ENCODE data around the gene CHKA. TPM values are rescaled to one million over a fixed set of nuclear protein-coding genes. Genes with fewer than 3 reads are reported as not detected.

CHKA gene
- total RNA-seq, 2 donors from 2014 or later = 56.1 to 75.9 TPM

- no peak overlapping the region for H3K4me3 Mint-ChIP-seq
- no peak for TF ChIP-seq CTCF (conservative IDR thresholded peaks at IDR 0.05)
- no peak overlapping the region for H3K27ac Mint-ChIP-seq
- Histone ChIP-seq H3K36me3 (ENCODE audit: control insufficient read depth, insufficient read depth, low read length) (peaks cover 43% of the 10 kb centered on the region), H3K27me3 (ENCODE audit: control insufficient read depth, insufficient read depth, low read length, poor library complexity, severe bottlenecking) (no peaks in the 10 kb centered on the region), H3K27ac (ENCODE audit: low read depth, low read length) (no peak overlapping the region), H3K4me3 (ENCODE audit: low read length) (no peak overlapping the region), H3K4me1 (ENCODE audit: control insufficient read depth, insufficient read depth, low read length) (peaks cover 3% of the 10 kb centered on the region), H3K9me3 (ENCODE audit: control insufficient read depth, low read length) (no peaks in the 10 kb centered on the region), H3K9ac (ENCODE audit: extremely low read depth, low read length, poor library complexity, severe bottlenecking) (no peak overlapping the region)
- peaks cover 37% of the 10 kb centered on the region for H3K36me3 Mint-ChIP-seq (ENCODE audit: low read depth)
- no peaks in the 10 kb centered on the region for H3K27me3 Mint-ChIP-seq (ENCODE audit: insufficient read depth)
- DNase-seq = no peak
- no peaks in the 10 kb centered on the region for H3K9me3 Mint-ChIP-seq
- 91 to 94% methylated on average over 5 of the region's 6 CpGs for WGBS, 2 experiments (ENCODE audit: insufficient coverage in 1 of 2, insufficient read length in 1 of 2)
- peaks cover 5% of the 10 kb centered on the region for H3K4me1 Mint-ChIP-seq
Observed at GRCh38 chr11:68159665-68160064, 38.5 kb upstream of the CHKA start.

- WGBS, 2 experiments (ENCODE audit: insufficient coverage in 1 of 2, insufficient read length in 1 of 2) = 89 to 92% methylated on average over 9 of the region's 9 CpGs
- Histone ChIP-seq H3K27me3 (ENCODE audit: control insufficient read depth, insufficient read depth, low read length, poor library complexity, severe bottlenecking) (no peaks in the 10 kb centered on the region), H3K27ac (ENCODE audit: low read depth, low read length) (no peak overlapping the region), H3K36me3 (ENCODE audit: control insufficient read depth, insufficient read depth, low read length) (peaks cover 38% of the 10 kb centered on the region), H3K9me3 (ENCODE audit: control insufficient read depth, low read length) (no peaks in the 10 kb centered on the region), H3K4me3 (ENCODE audit: low read length) (no peak overlapping the region), H3K9ac (ENCODE audit: extremely low read depth, low read length, poor library complexity, severe bottlenecking) (no peak overlapping the region), H3K4me1 (ENCODE audit: control insufficient read depth, insufficient read depth, low read length) (peaks cover 3% of the 10 kb centered on the region)
- no peak overlapping the region for H3K4me3 Mint-ChIP-seq
- DNase-seq = no peak
- no peak for TF ChIP-seq CTCF (conservative IDR thresholded peaks at IDR 0.05)
- peaks cover 5% of the 10 kb centered on the region for H3K4me1 Mint-ChIP-seq
- no peak overlapping the region for H3K27ac Mint-ChIP-seq
- no peaks in the 10 kb centered on the region for H3K9me3 Mint-ChIP-seq
- H3K27me3 Mint-ChIP-seq (ENCODE audit: insufficient read depth) = no peaks in the 10 kb centered on the region
- H3K36me3 Mint-ChIP-seq (ENCODE audit: low read depth) = peaks cover 37% of the 10 kb centered on the region
Observed at GRCh38 chr11:68159161-68159560, 38.0 kb upstream of the CHKA start.

GRCh38 chr11:68158580-68158979 is 37.4 kb upstream of the CHKA start:
- H3K27ac ChIP-seq (ENCODE audit: low read depth, low read length) = no peak overlapping the region

More at GRCh38 chr11:68158580-68158979, 37.4 kb upstream of the CHKA start:
- Mint-ChIP-seq H3K4me1 (peaks cover 5% of the 10 kb centered on the region), H3K36me3 (ENCODE audit: low read depth) (peaks cover 34% of the 10 kb centered on the region), H3K27me3 (ENCODE audit: insufficient read depth) (no peaks in the 10 kb centered on the region), H3K4me3 (no peak overlapping the region), H3K9me3 (no peaks in the 10 kb centered on the region), H3K27ac (no peak overlapping the region)
- 95 to 96% methylated on average over 14 of the region's 14 CpGs for WGBS, 2 experiments (ENCODE audit: insufficient coverage in 1 of 2, insufficient read length in 1 of 2)
- H3K36me3 ChIP-seq (ENCODE audit: control insufficient read depth, insufficient read depth, low read length) = peaks cover 32% of the 10 kb centered on the region
- H3K4me3 ChIP-seq (ENCODE audit: low read length) = no peak overlapping the region
- no peak overlapping the region for H3K9ac ChIP-seq (ENCODE audit: extremely low read depth, low read length, poor library complexity, severe bottlenecking)
- no peaks in the 10 kb centered on the region for H3K27me3 ChIP-seq (ENCODE audit: control insufficient read depth, insufficient read depth, low read length, poor library complexity, severe bottlenecking)
- DNase-seq = no peak
- H3K4me1 ChIP-seq (ENCODE audit: control insufficient read depth, insufficient read depth, low read length) = peaks cover 3% of the 10 kb centered on the region
- no peak for TF ChIP-seq CTCF (conservative IDR thresholded peaks at IDR 0.05)
- H3K9me3 ChIP-seq (ENCODE audit: control insufficient read depth, low read length) = no peaks in the 10 kb centered on the region
